ENCODE results near the gene GDPD3. TPM values are rescaled to one million over a fixed set of nuclear protein-coding genes. Genes with fewer than 3 reads are reported as not detected.

Gene GDPD3
- total RNA-seq, 6 donors from 2014 or later = 1.1 to 17.8 (median 5.4) TPM

DNA sequence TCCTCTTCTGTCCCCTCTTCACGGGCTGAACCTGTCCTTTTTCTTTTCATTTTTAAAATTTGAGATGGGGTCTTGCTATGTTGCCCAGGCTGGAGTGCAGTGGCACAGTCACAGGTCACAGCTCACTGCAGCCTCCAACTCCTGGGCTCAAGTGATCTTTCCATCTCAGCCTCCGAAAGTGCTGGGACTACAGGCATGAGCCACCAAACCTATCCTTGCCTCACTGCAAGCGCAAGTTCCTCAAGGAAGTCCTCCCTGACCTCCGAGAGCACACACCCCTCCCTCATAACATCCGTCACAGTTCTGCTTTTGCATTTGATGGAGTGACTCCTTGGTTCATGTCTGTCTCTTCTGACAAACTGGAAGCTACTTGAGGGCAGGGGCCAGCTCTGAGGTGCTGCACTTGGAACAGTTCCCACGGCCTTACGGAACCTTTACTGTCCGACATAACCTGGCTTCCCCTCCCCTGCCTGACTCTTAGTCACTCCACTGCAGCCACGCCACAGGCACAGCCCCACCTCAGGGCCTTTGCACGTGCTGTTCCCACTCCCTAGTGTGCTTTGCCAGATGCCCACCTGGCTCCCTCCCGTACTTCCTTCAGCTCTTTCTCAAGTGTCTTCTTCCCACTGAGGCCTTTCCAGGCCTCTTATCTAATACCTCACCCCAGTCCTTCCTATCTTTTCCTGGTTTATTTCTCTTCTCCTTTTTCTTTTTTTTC, 26.0 kb downstream of the GDPD3 start:
- Histone ChIP-seq H3K4me1 (peaks cover 10 to 22% (median 15%) of the 10 kb centered on the region in 4 donors), H3K27me3 (no peaks in the 10 kb centered on the region), H3K9me3 (no peaks in the 10 kb centered on the region), H3K36me3 (peaks cover 6 to 34% (median 32%) of the 10 kb centered on the region in 4 donors), H3K4me3 (no peak overlapping the region), H3K27ac (peak overlapping the region in 2 of 4 donors; percentile 56 to 58)
- WGBS, 2 donors = 87 to 90% methylated on average over 11 of the region's 11 CpGs
- ATAC-seq (ENCODE audit: low FRiP score in 2 of 2) (no peak), DNase-seq (peak in 1 of 2 donors; percentile 63)
- TF ChIP-seq EP300 (IDR thresholded peaks at IDR 0.05) = no peak
- peak in 1 of 2 donors; percentile 40 for TF ChIP-seq POLR2AphosphoS5 (IDR thresholded peaks at IDR 0.05)

DNA sequence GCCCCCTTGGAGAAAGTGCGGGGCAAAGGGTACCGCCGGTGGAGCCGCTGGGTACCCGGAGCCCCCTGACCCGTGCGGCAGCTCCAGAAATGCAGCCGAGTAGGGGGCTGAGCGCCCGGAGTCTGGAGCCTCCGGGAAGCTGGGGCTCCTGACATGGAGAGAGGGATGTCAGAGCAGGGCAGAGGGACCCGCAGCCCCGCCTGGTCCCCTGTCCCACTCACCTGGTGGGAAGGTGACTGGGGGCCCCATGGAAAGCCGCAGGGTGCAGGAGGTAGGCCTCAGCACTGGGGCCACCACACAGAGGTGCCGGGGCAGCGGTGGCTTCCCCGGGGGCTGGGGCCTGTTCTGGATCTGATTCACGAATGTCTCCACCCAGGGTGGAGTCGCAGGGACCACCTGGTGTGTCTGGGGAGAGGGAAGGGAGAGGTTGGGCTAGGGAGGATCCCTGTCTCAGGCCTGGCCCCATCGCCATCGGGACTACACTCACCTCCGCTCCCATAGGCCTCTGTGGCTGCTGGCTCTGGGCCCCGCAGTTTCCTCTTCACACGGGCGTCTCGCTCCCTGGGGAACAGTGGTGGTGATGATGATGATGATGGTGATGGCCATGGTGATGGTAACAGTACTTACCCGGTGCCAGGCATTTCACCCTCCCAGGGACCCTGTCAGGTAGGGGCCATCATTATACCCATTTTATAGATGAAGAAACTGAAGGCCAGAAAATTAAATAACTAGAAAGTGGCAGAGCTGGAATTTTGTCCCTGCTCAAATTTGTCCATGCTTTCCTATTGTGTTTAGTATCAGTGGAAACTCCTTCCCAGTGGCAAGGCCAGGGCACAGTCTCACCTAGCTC, 26.8 kb downstream of the GDPD3 start:
- H3K9me3 ChIP-seq = no peaks in the 10 kb centered on the region
- H3K27me3 ChIP-seq = no peaks in the 10 kb centered on the region
- no peak overlapping the region for H3K4me3 ChIP-seq
- no peak for ATAC-seq (ENCODE audit: low FRiP score in 2 of 2)
- DNase-seq = peak; percentile 18 to 69
- H3K4me1 ChIP-seq = peaks cover 7 to 13% (median 11%) of the 10 kb centered on the region in 4 donors
- WGBS, 2 donors = 85 to 90% methylated on average over 18 to 24 of the region's 27 CpGs
- no peak for TF ChIP-seq POLR2A (IDR thresholded peaks at IDR 0.05)
- TF ChIP-seq EP300 (IDR thresholded peaks at IDR 0.05) = no peak
- no peak for TF ChIP-seq POLR2AphosphoS5 (IDR thresholded peaks at IDR 0.05)
- TF ChIP-seq, protein P1, sequence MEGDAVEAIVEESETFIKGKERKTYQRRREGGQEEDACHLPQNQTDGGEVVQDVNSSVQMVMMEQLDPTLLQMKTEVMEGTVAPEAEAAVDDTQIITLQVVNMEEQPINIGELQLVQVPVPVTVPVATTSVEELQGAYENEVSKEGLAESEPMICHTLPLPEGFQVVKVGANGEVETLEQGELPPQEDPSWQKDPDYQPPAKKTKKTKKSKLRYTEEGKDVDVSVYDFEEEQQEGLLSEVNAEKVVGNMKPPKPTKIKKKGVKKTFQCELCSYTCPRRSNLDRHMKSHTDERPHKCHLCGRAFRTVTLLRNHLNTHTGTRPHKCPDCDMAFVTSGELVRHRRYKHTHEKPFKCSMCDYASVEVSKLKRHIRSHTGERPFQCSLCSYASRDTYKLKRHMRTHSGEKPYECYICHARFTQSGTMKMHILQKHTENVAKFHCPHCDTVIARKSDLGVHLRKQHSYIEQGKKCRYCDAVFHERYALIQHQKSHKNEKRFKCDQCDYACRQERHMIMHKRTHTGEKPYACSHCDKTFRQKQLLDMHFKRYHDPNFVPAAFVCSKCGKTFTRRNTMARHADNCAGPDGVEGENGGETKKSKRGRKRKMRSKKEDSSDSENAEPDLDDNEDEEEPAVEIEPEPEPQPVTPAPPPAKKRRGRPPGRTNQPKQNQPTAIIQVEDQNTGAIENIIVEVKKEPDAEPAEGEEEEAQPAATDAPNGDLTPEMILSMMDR (IDR thresholded peaks at IDR 0.05) = no peak
- H3K36me3 ChIP-seq = peaks cover 7 to 42% (median 40%) of the 10 kb centered on the region in 4 donors
- H3K27ac ChIP-seq = peak overlapping the region in 1 of 4 donors; percentile 56

DNA sequence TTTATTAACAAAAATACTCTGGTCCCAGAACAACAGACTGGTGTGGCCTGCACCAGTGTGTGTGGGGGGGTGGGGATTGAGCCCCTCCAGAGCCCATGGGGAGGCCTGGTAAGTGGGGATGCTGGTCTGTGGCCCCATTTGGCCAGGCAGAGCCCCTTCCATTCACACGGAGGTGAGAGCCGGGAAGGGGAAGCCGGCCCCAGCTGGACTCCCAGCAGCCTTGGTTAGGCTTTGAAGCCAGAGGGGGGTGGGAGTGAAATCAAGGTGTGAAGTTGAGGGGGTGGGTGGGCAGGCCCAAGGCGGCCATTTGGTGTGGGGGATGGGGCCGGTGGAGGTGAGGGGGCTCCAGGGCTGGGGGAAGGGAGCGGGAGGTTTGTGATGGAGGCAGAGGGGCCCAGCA, 27.5 kb downstream of the GDPD3 start:
- peaks cover 0 to 6% (median 4%) of the 10 kb centered on the region in 4 donors for H3K4me1 ChIP-seq
- H3K27ac ChIP-seq = no peak overlapping the region
- no peak overlapping the region for H3K4me3 ChIP-seq
- 87 to 89% methylated on average over 3 to 4 of the region's 6 CpGs for WGBS, 2 donors
- H3K36me3 ChIP-seq = peaks cover 11 to 49% (median 47%) of the 10 kb centered on the region in 4 donors
- DNase-seq (no peak), ATAC-seq (ENCODE audit: low FRiP score in 2 of 2) (no peak)
- no peaks in the 10 kb centered on the region for H3K9me3 ChIP-seq
- no peaks in the 10 kb centered on the region for H3K27me3 ChIP-seq
- TF ChIP-seq POLR2AphosphoS5 (IDR thresholded peaks at IDR 0.05) (no peak), EP300 (IDR thresholded peaks at IDR 0.05) (no peak), POLR2A (IDR thresholded peaks at IDR 0.05) (no peak)
- TF ChIP-seq, protein P1 (IDR thresholded peaks at IDR 0.05) = no peak

DNA sequence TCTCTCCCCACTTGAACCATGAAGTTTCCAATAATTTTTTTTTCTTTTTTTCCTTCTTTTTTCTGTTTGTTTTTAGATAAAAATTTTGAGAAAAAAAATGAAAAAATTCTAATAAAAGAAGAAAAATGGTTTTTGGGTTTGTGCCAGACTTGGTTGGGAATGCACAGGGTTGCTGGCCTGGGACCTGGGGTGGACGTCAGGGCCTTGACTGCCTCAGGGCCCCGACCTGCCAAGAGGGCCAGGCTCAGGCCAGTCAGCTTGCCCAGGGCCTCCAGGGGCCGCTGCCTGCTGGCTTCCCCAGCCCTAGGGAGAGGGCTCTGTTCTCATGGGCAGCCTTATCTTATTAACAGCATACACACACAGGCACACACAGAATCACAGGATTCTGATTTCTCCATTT, 28.1 kb downstream of the GDPD3 start:
- H3K36me3 ChIP-seq = peaks cover 11 to 54% (median 52%) of the 10 kb centered on the region in 4 donors
- WGBS, 2 donors = 88 to 94% methylated on average over 2 to 3 of the region's 3 CpGs
- no peaks in the 10 kb centered on the region for H3K27me3 ChIP-seq
- peak in 1 of 2 donors; percentile 24 for ATAC-seq (ENCODE audit: low FRiP score in 2 of 2)
- H3K9me3 ChIP-seq = no peaks in the 10 kb centered on the region
- peak; percentile 20 to 57 for DNase-seq
- TF ChIP-seq POLR2AphosphoS5 (IDR thresholded peaks at IDR 0.05) (no peak), POLR2A (IDR thresholded peaks at IDR 0.05) (no peak), EP300 (IDR thresholded peaks at IDR 0.05) (no peak)
- TF ChIP-seq, protein P1 (IDR thresholded peaks at IDR 0.05) = no peak
- peaks cover 0 to 3% (median under 1%) of the 10 kb centered on the region in 4 donors for H3K4me1 ChIP-seq
- H3K4me3 ChIP-seq = no peak overlapping the region
- H3K27ac ChIP-seq = no peak overlapping the region

DNA sequence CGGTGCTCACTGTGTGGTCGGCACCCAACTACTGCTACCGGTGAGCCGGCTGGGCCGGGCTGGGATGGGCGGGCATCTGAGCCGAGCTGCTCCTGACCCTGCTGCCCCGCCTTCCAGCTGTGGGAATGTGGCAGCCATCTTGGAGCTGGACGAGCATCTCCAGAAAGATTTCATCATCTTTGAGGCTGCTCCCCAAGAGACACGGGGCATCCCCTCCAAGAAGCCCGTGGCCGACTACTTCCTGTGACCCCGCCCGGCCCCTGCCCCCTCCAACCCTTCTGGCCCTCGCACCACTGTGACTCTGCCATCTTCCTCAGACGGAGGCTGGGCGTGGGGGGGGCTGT, 28.5 kb downstream of the GDPD3 start:
- WGBS, 2 donors = 61 to 67% methylated on average over 7 to 17 of the region's 17 CpGs
- ATAC-seq (ENCODE audit: low FRiP score in 2 of 2) (peak in 1 of 2 donors; percentile 57), DNase-seq (peak in 1 of 2 donors; percentile 74)
- H3K36me3 ChIP-seq = peaks cover 14 to 57% (median 54%) of the 10 kb centered on the region in 4 donors
- TF ChIP-seq, protein P1 (IDR thresholded peaks at IDR 0.05) = no peak
- TF ChIP-seq POLR2A (IDR thresholded peaks at IDR 0.05) (no peak), POLR2AphosphoS5 (IDR thresholded peaks at IDR 0.05) (no peak), EP300 (IDR thresholded peaks at IDR 0.05) (no peak)
- H3K9me3 ChIP-seq = no peaks in the 10 kb centered on the region
- no peak overlapping the region for H3K4me3 ChIP-seq
- H3K4me1 ChIP-seq = no peaks in the 10 kb centered on the region
- H3K27ac ChIP-seq = no peak overlapping the region
- no peaks in the 10 kb centered on the region for H3K27me3 ChIP-seq
